A673 (cell line): ENCODE results near the gene ESPNL. TPM values are rescaled to one million over a fixed set of nuclear protein-coding genes. Genes with fewer than 3 reads are reported as not detected.

Experiments used
- BruUV-seq: library from RNA; stranded (reverse); fragments of 400-500 nt; replicated peaks from 2 replicates; lab custom pipeline; 2021; lab: Mats Ljungman, UMichigan
- CTCF ChIA-PET: fragments of 300-600 bp; sonication (Branson Sonifier 250); formaldehyde crosslinking; loops from one replicate; lab custom pipeline; 2022; ENCODE audit warnings: antibody characterized with exemption; lab: Charles Lee
- POLR2A ChIA-PET: fragments of 300-600 bp; sonication (Branson Sonifier 250); formaldehyde crosslinking; loops from one replicate; lab custom pipeline; 2022; ENCODE audit warnings: antibody characterized with exemption; ENCODE audit not compliant: low non-redundant PET; lab: Charles Lee
- DNase-seq: peaks from one replicate; pipeline ENCODE4 v3.0.0-alpha.2; 2015; ENCODE audit warnings: low spot score
- H3K27ac ChIP-seq: fragments of 200-600 bp; sonication (generic); 2 replicates; pipeline ENCODE4 v1.5.1; 2016; ENCODE audit warnings: mixed run types, low read depth, mild to moderate bottlenecking, mixed read lengths, antibody characterized with exemption, low read length; ENCODE audit not compliant: poor library complexity, severe bottlenecking
- H3K27me3 ChIP-seq: fragments of 200-600 bp; sonication (generic); replicated peaks from 2 replicates; pipeline ENCODE4 v1.6.1; 2017; ENCODE audit warnings: mixed run types, low read depth, mild to moderate bottlenecking, mixed read lengths, antibody characterized with exemption, low read length; ENCODE audit not compliant: insufficient read depth, poor library complexity
- H3K36me3 ChIP-seq: fragments of 200-600 bp; sonication (generic); 2 replicates; pipeline ENCODE4 v1.6.1; 2016; ENCODE audit warnings: mixed run types, mild to moderate bottlenecking, mixed read lengths, antibody characterized with exemption, low read length; ENCODE audit not compliant: insufficient read depth, poor library complexity, severe bottlenecking
- H3K4me1 ChIP-seq: fragments of 200-600 bp; sonication (generic); 2 replicates; pipeline ENCODE4 v1.6.1; 2017; ENCODE audit warnings: mixed run types, mild to moderate bottlenecking, mixed read lengths, antibody characterized with exemption, low read length; ENCODE audit not compliant: insufficient read depth, poor library complexity, severe bottlenecking
- H3K4me3 ChIP-seq: fragments of 200-600 bp; sonication (generic); 2 replicates; pipeline ENCODE4 v1.5.1; 2016; ENCODE audit warnings: low read depth, mixed run types, mild to moderate bottlenecking, mixed read lengths, low read length; ENCODE audit not compliant: poor library complexity, severe bottlenecking
- H3K9me3 ChIP-seq: fragments of 200-600 bp; sonication (generic); 2 replicates; pipeline ENCODE4 v1.6.1; 2016; ENCODE audit warnings: mixed run types, low read depth, mild to moderate bottlenecking, mixed read lengths, antibody characterized with exemption, low read length; ENCODE audit not compliant: poor library complexity, severe bottlenecking
- EZH2 ChIP-seq: fragments of 200-600 bp; sonication (generic); IDR thresholded peaks from 2 replicates; pipeline ENCODE4 v1.6.1; 2017; ENCODE audit warnings: borderline replicate concordance, low read depth, mild to moderate bottlenecking, mixed read lengths, antibody characterized with exemption, low read length; ENCODE audit not compliant: poor library complexity, severe bottlenecking
- intact Hi-C: fragments of 100-400 bp; cut with micrococcal nuclease; formaldehyde crosslinking; loops from one replicate; pipeline ENCODE4 v1.10.0; 2022; ENCODE audit not compliant: unreplicated experiment
- total RNA-seq: library from RNA; stranded (reverse); gene quantifications from 2 replicates; pipeline ENCODE4 v1.2.3, GENCODE V29; 2021
- TF ChIP-seq, protein P1 (sequence below): fragments of 300-800, 200-600 bp; sonication (generic); conservative IDR thresholded peaks from 2 replicates; pipeline ENCODE4 v1.5.1; 2017; ENCODE audit warnings: low read depth, mild to moderate bottlenecking, antibody characterized with exemption, low read length, moderate library complexity, mixed read lengths

The ESPNL gene
- total RNA-seq, 1 experiment from 2014 or later = 0.30 TPM

DNA sequence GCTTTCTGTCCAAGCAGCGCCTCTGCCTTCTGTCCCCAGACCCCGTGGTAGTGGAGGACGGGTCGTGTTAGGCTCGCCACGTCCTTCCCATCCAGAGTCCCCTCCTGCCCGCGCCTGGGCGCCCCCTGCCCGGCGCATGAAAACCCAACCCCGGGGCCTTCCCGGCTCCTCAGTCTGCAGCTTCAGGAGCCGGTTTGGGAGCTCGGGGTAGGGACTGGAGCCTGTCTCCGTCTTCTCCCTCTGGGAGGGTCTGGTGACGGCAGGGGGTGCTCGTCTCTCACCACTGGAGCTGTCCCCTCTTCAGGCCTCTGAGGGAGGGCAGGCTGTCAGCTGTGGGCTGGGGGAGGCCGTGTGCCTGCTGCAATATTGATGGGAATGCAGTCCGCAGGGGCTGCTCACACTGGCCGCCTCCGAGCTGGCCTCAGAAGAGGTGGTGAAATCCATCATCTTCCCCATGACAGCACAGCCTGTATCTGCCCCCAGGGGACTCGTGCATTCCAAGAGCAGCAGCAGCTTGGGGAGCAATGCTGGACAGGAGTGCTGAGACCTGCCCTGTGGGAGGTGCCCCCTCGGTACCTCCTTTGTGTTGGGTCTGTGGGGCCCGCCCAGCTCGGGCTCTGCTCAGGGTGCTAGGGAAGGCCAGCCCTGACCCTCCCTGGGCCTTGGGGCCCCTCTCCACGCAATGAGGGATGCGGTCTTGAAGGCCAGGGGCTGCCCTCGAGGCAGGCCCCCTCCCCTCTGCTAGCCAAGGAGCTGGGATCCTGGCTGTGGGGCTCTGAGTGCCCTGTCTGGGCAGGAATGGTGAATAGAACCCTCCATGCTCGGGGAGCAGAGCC lies 20.5 kb downstream of the ESPNL start:
- CTCF ChIA-PET = no interaction called here
- Histone ChIP-seq H3K4me3 (no peak overlapping the region), H3K4me1 (no peaks in the 10 kb centered on the region), H3K27ac (no peak overlapping the region), H3K9me3 (no peaks in the 10 kb centered on the region), H3K36me3 (no peaks in the 10 kb centered on the region), H3K27me3 (no peaks in the 10 kb centered on the region)
- intact Hi-C loops = no loop called here
- DNase-seq = no peak
- no TSS peak for BruUV-seq
- TF ChIP-seq, protein P1, sequence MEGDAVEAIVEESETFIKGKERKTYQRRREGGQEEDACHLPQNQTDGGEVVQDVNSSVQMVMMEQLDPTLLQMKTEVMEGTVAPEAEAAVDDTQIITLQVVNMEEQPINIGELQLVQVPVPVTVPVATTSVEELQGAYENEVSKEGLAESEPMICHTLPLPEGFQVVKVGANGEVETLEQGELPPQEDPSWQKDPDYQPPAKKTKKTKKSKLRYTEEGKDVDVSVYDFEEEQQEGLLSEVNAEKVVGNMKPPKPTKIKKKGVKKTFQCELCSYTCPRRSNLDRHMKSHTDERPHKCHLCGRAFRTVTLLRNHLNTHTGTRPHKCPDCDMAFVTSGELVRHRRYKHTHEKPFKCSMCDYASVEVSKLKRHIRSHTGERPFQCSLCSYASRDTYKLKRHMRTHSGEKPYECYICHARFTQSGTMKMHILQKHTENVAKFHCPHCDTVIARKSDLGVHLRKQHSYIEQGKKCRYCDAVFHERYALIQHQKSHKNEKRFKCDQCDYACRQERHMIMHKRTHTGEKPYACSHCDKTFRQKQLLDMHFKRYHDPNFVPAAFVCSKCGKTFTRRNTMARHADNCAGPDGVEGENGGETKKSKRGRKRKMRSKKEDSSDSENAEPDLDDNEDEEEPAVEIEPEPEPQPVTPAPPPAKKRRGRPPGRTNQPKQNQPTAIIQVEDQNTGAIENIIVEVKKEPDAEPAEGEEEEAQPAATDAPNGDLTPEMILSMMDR = no peak
- POLR2A ChIA-PET = no interaction called here

DNA sequence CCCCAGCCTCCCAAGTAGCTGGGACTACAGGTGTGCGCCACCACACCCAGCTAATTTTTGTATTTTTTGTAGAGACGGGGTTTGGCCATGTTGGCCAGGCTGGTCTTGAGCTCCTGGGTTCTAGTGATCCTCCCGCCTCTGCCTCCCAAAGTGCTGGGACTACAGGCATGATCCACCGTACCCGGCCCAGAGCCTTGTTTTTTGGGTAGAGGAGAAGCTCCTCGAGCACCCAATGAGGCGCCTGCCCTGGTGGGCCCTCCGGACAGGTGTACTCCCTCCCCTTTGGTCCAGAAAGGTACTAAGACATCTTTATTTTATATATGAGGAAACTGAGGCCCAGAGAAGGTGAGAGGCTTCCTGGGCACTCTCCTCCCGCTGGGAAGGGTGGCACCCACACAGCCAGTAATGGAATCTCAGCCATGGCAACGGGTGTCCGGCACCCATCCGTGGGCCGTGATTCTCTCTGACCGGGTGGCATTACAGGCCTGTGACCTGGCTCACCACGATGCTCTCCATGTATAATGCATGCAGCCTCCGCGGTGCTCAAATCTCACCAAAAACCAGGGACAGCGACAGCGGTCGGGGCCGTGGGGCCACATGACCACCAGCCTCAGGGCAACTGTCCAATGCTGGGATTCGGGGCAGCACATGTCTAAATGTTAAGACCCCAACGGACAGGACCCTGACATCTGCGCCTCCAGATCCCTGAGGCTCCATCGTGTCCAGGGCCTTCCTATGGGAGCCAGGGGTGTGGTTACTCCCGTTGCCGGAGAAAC lies 21.6 kb downstream of the ESPNL start:
- POLR2A ChIA-PET = no interaction called here
- intact Hi-C loops = no loop called here
- CTCF ChIA-PET = no interaction called here
- TF ChIP-seq, protein P1 = no peak
- no peak for TF ChIP-seq EZH2
- Histone ChIP-seq H3K27ac (no peak overlapping the region), H3K27me3 (no peaks in the 10 kb centered on the region), H3K9me3 (no peaks in the 10 kb centered on the region), H3K4me1 (no peaks in the 10 kb centered on the region), H3K4me3 (no peak overlapping the region), H3K36me3 (no peaks in the 10 kb centered on the region)
- no peak for DNase-seq
- no TSS peak for BruUV-seq

DNA sequence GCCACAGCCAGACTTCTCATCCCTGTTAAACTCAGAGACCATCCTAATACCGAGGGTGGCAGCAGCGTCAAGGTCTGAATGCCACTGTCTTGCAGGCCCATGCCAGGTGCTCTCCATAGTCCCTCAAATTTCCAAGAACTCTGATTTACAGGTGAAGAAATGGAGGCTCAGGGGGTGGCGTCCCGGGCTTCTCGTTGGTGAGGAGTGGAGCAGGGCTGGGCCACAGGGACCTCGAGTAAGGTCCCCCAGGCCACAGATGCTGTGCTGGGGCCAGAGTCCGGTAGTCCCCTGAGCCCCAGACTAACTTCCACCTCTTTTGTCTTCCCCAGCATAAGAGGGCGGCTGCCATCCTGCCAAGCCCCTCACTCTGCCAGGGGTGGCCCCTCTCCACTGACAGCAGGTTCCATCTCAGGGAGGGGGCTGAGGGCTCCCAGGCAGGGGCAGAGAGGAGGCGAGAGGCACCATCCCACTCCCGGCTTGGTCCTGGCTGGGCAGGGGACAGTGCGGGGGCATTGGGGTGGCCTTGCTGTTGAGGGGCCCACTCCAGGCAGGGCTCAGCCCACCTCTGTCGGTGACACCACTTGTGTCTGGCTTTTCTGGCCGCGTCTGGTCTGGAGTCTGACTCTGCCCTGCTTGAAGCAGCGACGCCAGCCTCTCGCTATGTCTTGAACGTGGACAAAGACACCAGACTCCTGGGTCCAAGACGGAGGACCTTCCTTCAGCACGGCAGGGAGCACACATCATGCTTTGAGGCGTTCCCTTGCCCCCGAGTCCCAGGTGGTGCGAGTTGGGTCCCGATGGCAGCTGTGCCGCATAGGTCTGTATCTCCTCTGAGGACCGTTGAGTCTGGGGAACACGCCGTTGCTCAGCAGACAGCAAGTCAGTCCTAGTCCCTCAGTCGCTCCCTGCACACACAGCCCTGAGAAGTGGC lies 22.4 kb downstream of the ESPNL start:
- Histone ChIP-seq H3K27ac (no peak overlapping the region), H3K4me1 (no peaks in the 10 kb centered on the region), H3K27me3 (no peaks in the 10 kb centered on the region), H3K36me3 (no peaks in the 10 kb centered on the region), H3K9me3 (no peaks in the 10 kb centered on the region), H3K4me3 (no peak overlapping the region)
- intact Hi-C loops = no loop called here
- no TSS peak for BruUV-seq
- no peak for TF ChIP-seq EZH2
- TF ChIP-seq, protein P1 = no peak
- ChIA-PET POLR2A (no interaction called here), CTCF (no interaction called here)
- no peak for DNase-seq
